Ishikawa (cell line): ENCODE data around the gene MYEOV.

ENCODE experiments used
- CEBPB ChIP-seq: IDR thresholded peaks from 2 replicates; pipeline ENCODE4 v1.6.1; 2012
- CREB1 ChIP-seq: IDR thresholded peaks from 2 replicates; pipeline ENCODE4 v1.6.1; 2012; ENCODE audit warnings: low read depth
- EGR1 ChIP-seq: IDR thresholded peaks from 2 replicates; pipeline ENCODE4 v1.6.1; 2012
- EP300 ChIP-seq: IDR thresholded peaks from 2 replicates; pipeline ENCODE4 v1.6.1; 2012; ENCODE audit warnings: borderline replicate concordance
- FOXM1 ChIP-seq: IDR thresholded peaks from 2 replicates; pipeline ENCODE4 v1.6.1; 2012; ENCODE audit warnings: low read depth, borderline replicate concordance
- MAX ChIP-seq: IDR thresholded peaks from 2 replicates; pipeline ENCODE4 v1.6.1; 2012
- NFIC ChIP-seq: IDR thresholded peaks from 2 replicates; pipeline ENCODE4 v1.6.1; 2012
- RAD21 ChIP-seq: IDR thresholded peaks from 2 replicates; pipeline ENCODE4 v1.6.1; 2012; ENCODE audit warnings: low read depth
- REST ChIP-seq: IDR thresholded peaks from 2 replicates; pipeline ENCODE4 v1.6.1; 2012; ENCODE audit warnings: low read depth, mild to moderate bottlenecking
- TAF1 ChIP-seq: IDR thresholded peaks from 2 replicates; pipeline ENCODE4 v1.6.1; 2012; ENCODE audit warnings: low read depth, mild to moderate bottlenecking
- TEAD4 ChIP-seq: IDR thresholded peaks from 2 replicates; pipeline ENCODE4 v1.6.1; 2012
- USF1 ChIP-seq: IDR thresholded peaks from 2 replicates; pipeline ENCODE4 v1.6.1; 2012
- YY1 ChIP-seq: IDR thresholded peaks from 2 replicates; pipeline ENCODE4 v1.6.1; 2012; ENCODE audit warnings: low read depth
- ZBTB7A ChIP-seq: IDR thresholded peaks from 2 replicates; pipeline ENCODE4 v1.6.1; 2012; ENCODE audit warnings: low read depth

- no peak for TF ChIP-seq EGR1
- no peak for TF ChIP-seq USF1
- no peak for TF ChIP-seq EP300
- TF ChIP-seq ZBTB7A = no peak
- TF ChIP-seq TEAD4 = no peak
- TF ChIP-seq REST = no peak
- no peak for TF ChIP-seq CREB1
- TF ChIP-seq MAX = no peak
- TF ChIP-seq TAF1 = no peak
- no peak for TF ChIP-seq RAD21
- no peak for TF ChIP-seq FOXM1
- no peak for TF ChIP-seq NFIC
- TF ChIP-seq YY1 = no peak
- no peak for TF ChIP-seq CEBPB
These were observed 41.2 kb downstream of the MYEOV start for GRCh38 chr11:69335007-69335780.
